Measurements from ENCODE around the gene RNFT2. TPM values are rescaled to one million over a fixed set of nuclear protein-coding genes. Genes with fewer than 3 reads are reported as not detected.

The RNFT2 gene
- total and polyA plus RNA-seq, 12 donors = 0.46 to 2.2 (median 1.6) TPM

DNA sequence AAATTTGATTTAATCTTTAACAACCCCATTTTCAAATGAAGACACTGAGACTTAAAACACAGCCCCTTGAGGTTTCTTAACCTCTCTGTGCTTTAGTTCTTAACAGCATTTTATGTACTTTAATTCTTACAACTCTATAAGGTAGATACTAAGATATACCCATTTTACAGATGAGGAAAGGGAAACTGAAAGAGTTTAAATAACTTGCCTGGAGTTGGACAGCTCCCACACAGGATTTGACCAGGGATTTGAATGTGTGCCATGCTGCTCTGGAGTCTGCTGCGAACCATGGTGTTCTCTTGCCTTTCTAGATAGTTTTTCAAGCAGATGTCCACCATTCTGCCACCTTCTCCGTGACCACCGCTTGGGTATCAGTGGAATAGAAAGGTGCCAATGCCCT is 28.2 kb downstream of the RNFT2 start:
- WGBS, 2 donors = 94 to 95% methylated on average over 3 of the region's 3 CpGs

DNA sequence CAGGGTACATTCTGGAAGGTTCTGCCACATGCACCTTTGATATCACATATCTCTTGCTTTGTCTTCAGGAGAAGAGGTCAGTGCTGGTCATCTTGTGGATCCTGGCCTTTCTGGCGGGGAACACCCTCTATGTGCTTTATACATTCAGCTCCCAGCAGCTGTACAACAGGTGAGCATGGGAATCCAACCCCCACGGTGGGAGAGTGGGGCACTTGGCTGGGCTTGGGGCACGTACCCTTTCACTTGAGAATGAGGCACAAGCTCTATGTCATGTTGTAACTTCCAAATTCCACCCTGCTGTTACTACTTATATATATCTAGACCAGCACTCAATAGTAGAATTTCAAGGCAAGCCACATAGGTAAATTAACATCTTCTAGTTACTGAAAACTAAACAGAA is 28.6 kb downstream of the RNFT2 start:
- ATAC-seq (no peak), DNase-seq (no peak)
- H3K36me3 ChIP-seq = no peaks in the 10 kb centered on the region
- H3K4me3 ChIP-seq = no peak overlapping the region
- H3K4me1 ChIP-seq = peaks cover 0 to 3% (median 0%) of the 10 kb centered on the region in 9 donors
- no peak overlapping the region for H3K27ac ChIP-seq
- intact Hi-C loops (cut with DNase I) = no loop called here
- H3K9me3 ChIP-seq = no peaks in the 10 kb centered on the region
- TF ChIP-seq, protein P1, sequence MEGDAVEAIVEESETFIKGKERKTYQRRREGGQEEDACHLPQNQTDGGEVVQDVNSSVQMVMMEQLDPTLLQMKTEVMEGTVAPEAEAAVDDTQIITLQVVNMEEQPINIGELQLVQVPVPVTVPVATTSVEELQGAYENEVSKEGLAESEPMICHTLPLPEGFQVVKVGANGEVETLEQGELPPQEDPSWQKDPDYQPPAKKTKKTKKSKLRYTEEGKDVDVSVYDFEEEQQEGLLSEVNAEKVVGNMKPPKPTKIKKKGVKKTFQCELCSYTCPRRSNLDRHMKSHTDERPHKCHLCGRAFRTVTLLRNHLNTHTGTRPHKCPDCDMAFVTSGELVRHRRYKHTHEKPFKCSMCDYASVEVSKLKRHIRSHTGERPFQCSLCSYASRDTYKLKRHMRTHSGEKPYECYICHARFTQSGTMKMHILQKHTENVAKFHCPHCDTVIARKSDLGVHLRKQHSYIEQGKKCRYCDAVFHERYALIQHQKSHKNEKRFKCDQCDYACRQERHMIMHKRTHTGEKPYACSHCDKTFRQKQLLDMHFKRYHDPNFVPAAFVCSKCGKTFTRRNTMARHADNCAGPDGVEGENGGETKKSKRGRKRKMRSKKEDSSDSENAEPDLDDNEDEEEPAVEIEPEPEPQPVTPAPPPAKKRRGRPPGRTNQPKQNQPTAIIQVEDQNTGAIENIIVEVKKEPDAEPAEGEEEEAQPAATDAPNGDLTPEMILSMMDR (IDR thresholded peaks at IDR 0.05) = no peak
- no peaks in the 10 kb centered on the region for H3K27me3 ChIP-seq
- 89 to 94% methylated on average over 3 of the region's 3 CpGs for WGBS, 2 donors

More for the DNA sequence above, 28.2 kb downstream of the RNFT2 start:
- Histone ChIP-seq H3K27ac (no peak overlapping the region), H3K36me3 (no peaks in the 10 kb centered on the region), H3K27me3 (no peaks in the 10 kb centered on the region), H3K9me3 (no peaks in the 10 kb centered on the region), H3K4me3 (no peak overlapping the region), H3K4me1 (no peaks in the 10 kb centered on the region)
- no peak for DNase-seq
- ATAC-seq = no peak
- TF ChIP-seq, protein P1 (IDR thresholded peaks at IDR 0.05) = no peak
- intact Hi-C loops (cut with DNase I) = no loop called here

DNA sequence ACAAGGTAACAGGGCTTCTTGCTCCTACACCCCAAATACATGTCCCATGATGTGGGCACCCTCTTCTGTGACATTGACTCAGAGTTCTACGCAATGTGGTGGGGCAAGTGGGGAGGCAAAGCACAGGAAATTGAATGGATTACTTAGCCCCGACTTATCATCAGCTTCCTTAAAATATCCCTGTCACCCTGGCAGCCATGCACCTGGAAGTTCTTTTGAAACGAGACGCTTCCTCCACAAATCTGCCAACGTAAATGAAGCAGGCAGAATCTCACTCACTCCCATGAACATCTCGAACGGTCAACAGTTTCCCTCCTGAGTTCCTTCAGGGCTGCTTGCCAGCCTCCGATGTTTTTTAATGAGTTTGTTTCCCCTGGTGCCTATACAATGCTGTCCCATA is 33.5 kb downstream of the RNFT2 start:
- no peak overlapping the region for H3K4me3 ChIP-seq
- no peaks in the 10 kb centered on the region for H3K36me3 ChIP-seq
- WGBS, 2 donors = 43 to 59% methylated on average over 8 of the region's 8 CpGs
- peaks cover 0 to 5% (median 0%) of the 10 kb centered on the region in 9 donors for H3K4me1 ChIP-seq
- ATAC-seq (no peak), DNase-seq (no peak)
- peaks cover 0 to 4% (median 0%) of the 10 kb centered on the region in 11 donors for H3K9me3 ChIP-seq
- no peak overlapping the region for H3K27ac ChIP-seq
- intact Hi-C loops (cut with DNase I) = no loop called here
- TF ChIP-seq, protein P1 (IDR thresholded peaks at IDR 0.05) = no peak
- H3K27me3 ChIP-seq = no peaks in the 10 kb centered on the region

DNA sequence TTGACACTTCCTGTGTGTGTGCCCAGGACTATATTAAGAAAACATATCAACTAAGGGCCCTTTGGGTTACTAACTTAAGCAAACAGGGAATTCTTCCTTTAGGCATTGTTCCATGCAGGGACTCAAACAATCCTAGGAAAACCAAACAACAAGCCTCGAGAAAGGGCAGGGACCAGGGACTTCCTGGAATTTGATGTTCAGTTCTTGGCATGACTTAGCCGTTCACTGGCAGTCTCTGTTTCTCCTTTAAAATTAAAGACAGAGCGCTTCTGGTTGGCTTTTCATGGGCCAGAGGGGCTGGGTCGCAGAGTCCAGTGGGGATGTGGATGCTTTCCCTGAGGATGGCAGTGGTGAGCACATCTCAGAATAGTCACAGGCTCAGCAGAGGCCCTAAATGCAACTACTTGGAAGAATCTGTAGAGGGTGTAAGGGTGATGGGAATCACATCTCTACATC is 35.2 kb downstream of the RNFT2 start:
- WGBS, 2 donors = 54 to 61% methylated on average over 4 of the region's 4 CpGs
- DNase-seq (no peak), ATAC-seq (peak in 7 of 8 donors; percentile 28 to 68 (median 56))
- no peaks in the 10 kb centered on the region for H3K36me3 ChIP-seq
- H3K27ac ChIP-seq = peak overlapping the region in 1 of 10 donors; percentile 17
- no peaks in the 10 kb centered on the region for H3K27me3 ChIP-seq
- H3K9me3 ChIP-seq = peaks cover 0 to 4% (median 0%) of the 10 kb centered on the region in 11 donors
- TF ChIP-seq, protein P1 (IDR thresholded peaks at IDR 0.05) = peak in 4 of 9 donors; percentile 8 to 23 (median 12)
- no peak overlapping the region for H3K4me3 ChIP-seq
- peaks cover 0 to 5% (median 0%) of the 10 kb centered on the region in 9 donors for H3K4me1 ChIP-seq
- intact Hi-C loops (cut with DNase I) = no loop called here

Measured in heart right ventricle (tissue), 16 donors.